H1 (cell line): ENCODE data around the gene JAG2.

ENCODE experiments used
- EP300 ChIP-seq, 2 experiments: IDR thresholded peaks; 1 replicate in 1 of 2; 2 replicates in 1 of 2; pipeline ENCODE4 v1.6.1; 2011 to 2012; ENCODE audit warnings: low read depth in 2 of 2, low read length in 2 of 2, mild to moderate bottlenecking in 2 of 2, borderline replicate concordance in 1 of 2, inconsistent platforms in 1 of 2, moderate library complexity in 1 of 2
- JUN ChIP-seq: IDR thresholded peaks from 2 replicates; pipeline ENCODE4 v1.6.1; 2011; ENCODE audit warnings: low read depth, mild to moderate bottlenecking, improper control_type of control experiment, low read length
- POLR2A ChIP-seq, 2 experiments: IDR thresholded peaks; 1 replicate in 1 of 2; 2 replicates in 1 of 2; pipeline ENCODE4 v1.6.1; 2011; ENCODE audit warnings: low read depth in 2 of 2, low read length in 2 of 2, mild to moderate bottlenecking in 2 of 2; ENCODE audit errors: control extremely low read depth in 1 of 2
- POLR2AphosphoS5 ChIP-seq: IDR thresholded peaks from 2 replicates; pipeline ENCODE4 v1.6.1; 2011; ENCODE audit warnings: low read depth, low read length
- RFX5 ChIP-seq: IDR thresholded peaks from 2 replicates; pipeline ENCODE4 v1.6.1; 2011; ENCODE audit warnings: low read depth, low read length, improper control_type of control experiment, borderline replicate concordance
- SIN3A ChIP-seq, 2 experiments: IDR thresholded peaks in 1 of 2; conservative IDR thresholded peaks in 1 of 2; 2 replicates each; pipeline ENCODE4 v1.6.1; 2011 to 2012; ENCODE audit warnings: low read length in 2 of 2, improper control_type of control experiment in 1 of 2, low read depth in 1 of 2, mild to moderate bottlenecking in 1 of 2
- SUZ12 ChIP-seq: fragments of 200-600 bp; sonication (generic); IDR thresholded peaks from 2 replicates; pipeline ENCODE4 v1.6.1; 2012; ENCODE audit warnings: mild to moderate bottlenecking, inconsistent platforms, low read length, moderate library complexity, mixed read lengths
- YY1 ChIP-seq: IDR thresholded peaks from 2 replicates; pipeline ENCODE4 v1.6.1; 2011; ENCODE audit warnings: low read depth, mild to moderate bottlenecking, low read length
- TF ChIP-seq, protein P1 (sequence below), 3 experiments: IDR thresholded peaks; 1 replicate in 2 of 3; 2 replicates in 1 of 3; pipeline versions ENCODE4 v1.5.1 to v1.6.1; 2011; ENCODE audit warnings: low read length in 3 of 3, mild to moderate bottlenecking in 3 of 3, inconsistent platforms in 2 of 3, low read depth in 1 of 3, moderate library complexity in 1 of 3; ENCODE audit not compliant: insufficient read depth in 1 of 3; ENCODE audit errors: control extremely low read depth in 1 of 3
- TF ChIP-seq, protein P2 (sequence below): IDR thresholded peaks from 2 replicates; pipeline ENCODE4 v1.6.1; 2012; ENCODE audit warnings: inconsistent platforms
- TF ChIP-seq, protein P3 (sequence below): fragments of 300-600 bp; sonication (generic); IDR thresholded peaks from 2 replicates; pipeline ENCODE4 v1.7.1; 2012; ENCODE audit warnings: low read length, moderate library complexity, mild to moderate bottlenecking, inconsistent platforms; ENCODE audit not compliant: insufficient replicate concordance
- TF ChIP-seq, protein P4 (sequence below): IDR thresholded peaks from 2 replicates; pipeline ENCODE4 v1.6.1; 2011; ENCODE audit warnings: low read length, improper control_type of control experiment

DNA sequence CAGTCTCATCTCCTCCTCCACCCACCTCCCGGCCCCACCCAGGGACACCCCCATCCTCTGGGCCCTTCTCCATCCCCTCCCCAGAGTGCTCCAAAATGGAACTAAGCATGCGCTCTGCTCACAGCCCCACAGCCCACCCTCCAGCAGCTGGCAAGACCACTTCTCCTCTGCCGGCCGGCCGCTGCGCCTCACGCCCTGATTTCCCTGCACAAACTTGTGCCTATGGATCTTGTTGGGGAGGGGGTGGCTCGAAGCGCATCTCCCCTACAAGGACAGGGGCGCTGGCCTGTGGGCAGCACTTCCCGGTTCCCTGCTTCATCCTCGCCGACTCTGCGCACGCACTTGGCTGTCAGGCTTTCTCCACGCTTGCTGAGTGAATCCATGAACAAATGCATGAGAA lies 32.1 kb upstream of the JAG2 start:
- TF ChIP-seq, protein P1, sequence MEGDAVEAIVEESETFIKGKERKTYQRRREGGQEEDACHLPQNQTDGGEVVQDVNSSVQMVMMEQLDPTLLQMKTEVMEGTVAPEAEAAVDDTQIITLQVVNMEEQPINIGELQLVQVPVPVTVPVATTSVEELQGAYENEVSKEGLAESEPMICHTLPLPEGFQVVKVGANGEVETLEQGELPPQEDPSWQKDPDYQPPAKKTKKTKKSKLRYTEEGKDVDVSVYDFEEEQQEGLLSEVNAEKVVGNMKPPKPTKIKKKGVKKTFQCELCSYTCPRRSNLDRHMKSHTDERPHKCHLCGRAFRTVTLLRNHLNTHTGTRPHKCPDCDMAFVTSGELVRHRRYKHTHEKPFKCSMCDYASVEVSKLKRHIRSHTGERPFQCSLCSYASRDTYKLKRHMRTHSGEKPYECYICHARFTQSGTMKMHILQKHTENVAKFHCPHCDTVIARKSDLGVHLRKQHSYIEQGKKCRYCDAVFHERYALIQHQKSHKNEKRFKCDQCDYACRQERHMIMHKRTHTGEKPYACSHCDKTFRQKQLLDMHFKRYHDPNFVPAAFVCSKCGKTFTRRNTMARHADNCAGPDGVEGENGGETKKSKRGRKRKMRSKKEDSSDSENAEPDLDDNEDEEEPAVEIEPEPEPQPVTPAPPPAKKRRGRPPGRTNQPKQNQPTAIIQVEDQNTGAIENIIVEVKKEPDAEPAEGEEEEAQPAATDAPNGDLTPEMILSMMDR (IDR thresholded peaks at IDR 0.05; ENCODE audit: control extremely low read depth in 1 of 3, insufficient read depth in 1 of 3, low read depth in 1 of 3, low read length in 3 of 3), result no peak
- TF ChIP-seq, protein P2, sequence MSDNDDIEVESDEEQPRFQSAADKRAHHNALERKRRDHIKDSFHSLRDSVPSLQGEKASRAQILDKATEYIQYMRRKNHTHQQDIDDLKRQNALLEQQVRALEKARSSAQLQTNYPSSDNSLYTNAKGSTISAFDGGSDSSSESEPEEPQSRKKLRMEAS, result no peak
- TF ChIP-seq POLR2AphosphoS5 (no peak), POLR2A (IDR thresholded peaks at IDR 0.05; ENCODE audit: control extremely low read depth in 1 of 2, low read depth in 2 of 2, low read length in 2 of 2) (no peak), RFX5 (no peak), SIN3A (conservative IDR thresholded peaks at IDR 0.05 in 1 of 2, IDR thresholded peaks at IDR 0.05 in 1 of 2; ENCODE audit: low read depth in 1 of 2, low read length in 2 of 2) (no peak), JUN (no peak), EP300 (IDR thresholded peaks at IDR 0.05; ENCODE audit: borderline replicate concordance in 1 of 2, low read depth in 2 of 2, low read length in 2 of 2) (no peak), YY1 (no peak), SUZ12 (no peak)
- TF ChIP-seq, protein P3, sequence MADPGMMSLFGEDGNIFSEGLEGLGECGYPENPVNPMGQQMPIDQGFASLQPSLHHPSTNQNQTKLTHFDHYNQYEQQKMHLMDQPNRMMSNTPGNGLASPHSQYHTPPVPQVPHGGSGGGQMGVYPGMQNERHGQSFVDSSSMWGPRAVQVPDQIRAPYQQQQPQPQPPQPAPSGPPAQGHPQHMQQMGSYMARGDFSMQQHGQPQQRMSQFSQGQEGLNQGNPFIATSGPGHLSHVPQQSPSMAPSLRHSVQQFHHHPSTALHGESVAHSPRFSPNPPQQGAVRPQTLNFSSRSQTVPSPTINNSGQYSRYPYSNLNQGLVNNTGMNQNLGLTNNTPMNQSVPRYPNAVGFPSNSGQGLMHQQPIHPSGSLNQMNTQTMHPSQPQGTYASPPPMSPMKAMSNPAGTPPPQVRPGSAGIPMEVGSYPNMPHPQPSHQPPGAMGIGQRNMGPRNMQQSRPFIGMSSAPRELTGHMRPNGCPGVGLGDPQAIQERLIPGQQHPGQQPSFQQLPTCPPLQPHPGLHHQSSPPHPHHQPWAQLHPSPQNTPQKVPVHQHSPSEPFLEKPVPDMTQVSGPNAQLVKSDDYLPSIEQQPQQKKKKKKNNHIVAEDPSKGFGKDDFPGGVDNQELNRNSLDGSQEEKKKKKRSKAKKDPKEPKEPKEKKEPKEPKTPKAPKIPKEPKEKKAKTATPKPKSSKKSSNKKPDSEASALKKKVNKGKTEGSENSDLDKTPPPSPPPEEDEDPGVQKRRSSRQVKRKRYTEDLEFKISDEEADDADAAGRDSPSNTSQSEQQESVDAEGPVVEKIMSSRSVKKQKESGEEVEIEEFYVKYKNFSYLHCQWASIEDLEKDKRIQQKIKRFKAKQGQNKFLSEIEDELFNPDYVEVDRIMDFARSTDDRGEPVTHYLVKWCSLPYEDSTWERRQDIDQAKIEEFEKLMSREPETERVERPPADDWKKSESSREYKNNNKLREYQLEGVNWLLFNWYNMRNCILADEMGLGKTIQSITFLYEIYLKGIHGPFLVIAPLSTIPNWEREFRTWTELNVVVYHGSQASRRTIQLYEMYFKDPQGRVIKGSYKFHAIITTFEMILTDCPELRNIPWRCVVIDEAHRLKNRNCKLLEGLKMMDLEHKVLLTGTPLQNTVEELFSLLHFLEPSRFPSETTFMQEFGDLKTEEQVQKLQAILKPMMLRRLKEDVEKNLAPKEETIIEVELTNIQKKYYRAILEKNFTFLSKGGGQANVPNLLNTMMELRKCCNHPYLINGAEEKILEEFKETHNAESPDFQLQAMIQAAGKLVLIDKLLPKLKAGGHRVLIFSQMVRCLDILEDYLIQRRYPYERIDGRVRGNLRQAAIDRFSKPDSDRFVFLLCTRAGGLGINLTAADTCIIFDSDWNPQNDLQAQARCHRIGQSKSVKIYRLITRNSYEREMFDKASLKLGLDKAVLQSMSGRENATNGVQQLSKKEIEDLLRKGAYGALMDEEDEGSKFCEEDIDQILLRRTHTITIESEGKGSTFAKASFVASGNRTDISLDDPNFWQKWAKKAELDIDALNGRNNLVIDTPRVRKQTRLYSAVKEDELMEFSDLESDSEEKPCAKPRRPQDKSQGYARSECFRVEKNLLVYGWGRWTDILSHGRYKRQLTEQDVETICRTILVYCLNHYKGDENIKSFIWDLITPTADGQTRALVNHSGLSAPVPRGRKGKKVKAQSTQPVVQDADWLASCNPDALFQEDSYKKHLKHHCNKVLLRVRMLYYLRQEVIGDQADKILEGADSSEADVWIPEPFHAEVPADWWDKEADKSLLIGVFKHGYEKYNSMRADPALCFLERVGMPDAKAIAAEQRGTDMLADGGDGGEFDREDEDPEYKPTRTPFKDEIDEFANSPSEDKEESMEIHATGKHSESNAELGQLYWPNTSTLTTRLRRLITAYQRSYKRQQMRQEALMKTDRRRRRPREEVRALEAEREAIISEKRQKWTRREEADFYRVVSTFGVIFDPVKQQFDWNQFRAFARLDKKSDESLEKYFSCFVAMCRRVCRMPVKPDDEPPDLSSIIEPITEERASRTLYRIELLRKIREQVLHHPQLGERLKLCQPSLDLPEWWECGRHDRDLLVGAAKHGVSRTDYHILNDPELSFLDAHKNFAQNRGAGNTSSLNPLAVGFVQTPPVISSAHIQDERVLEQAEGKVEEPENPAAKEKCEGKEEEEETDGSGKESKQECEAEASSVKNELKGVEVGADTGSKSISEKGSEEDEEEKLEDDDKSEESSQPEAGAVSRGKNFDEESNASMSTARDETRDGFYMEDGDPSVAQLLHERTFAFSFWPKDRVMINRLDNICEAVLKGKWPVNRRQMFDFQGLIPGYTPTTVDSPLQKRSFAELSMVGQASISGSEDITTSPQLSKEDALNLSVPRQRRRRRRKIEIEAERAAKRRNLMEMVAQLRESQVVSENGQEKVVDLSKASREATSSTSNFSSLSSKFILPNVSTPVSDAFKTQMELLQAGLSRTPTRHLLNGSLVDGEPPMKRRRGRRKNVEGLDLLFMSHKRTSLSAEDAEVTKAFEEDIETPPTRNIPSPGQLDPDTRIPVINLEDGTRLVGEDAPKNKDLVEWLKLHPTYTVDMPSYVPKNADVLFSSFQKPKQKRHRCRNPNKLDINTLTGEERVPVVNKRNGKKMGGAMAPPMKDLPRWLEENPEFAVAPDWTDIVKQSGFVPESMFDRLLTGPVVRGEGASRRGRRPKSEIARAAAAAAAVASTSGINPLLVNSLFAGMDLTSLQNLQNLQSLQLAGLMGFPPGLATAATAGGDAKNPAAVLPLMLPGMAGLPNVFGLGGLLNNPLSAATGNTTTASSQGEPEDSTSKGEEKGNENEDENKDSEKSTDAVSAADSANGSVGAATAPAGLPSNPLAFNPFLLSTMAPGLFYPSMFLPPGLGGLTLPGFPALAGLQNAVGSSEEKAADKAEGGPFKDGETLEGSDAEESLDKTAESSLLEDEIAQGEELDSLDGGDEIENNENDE, result no peak
- TF ChIP-seq, protein P4, sequence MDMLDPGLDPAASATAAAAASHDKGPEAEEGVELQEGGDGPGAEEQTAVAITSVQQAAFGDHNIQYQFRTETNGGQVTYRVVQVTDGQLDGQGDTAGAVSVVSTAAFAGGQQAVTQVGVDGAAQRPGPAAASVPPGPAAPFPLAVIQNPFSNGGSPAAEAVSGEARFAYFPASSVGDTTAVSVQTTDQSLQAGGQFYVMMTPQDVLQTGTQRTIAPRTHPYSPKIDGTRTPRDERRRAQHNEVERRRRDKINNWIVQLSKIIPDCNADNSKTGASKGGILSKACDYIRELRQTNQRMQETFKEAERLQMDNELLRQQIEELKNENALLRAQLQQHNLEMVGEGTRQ, result no peak
